ACC112 (cell line): ENCODE results near the gene TRMT2A.

ENCODE experiments used
- H2AFZ ChIP-seq: fragments of 200-600 bp; sonication (generic); one replicate; pipeline ENCODE4 v1.6.0; 2017; ENCODE audit warnings: antibody characterized with exemption, low read length; ENCODE audit not compliant: unreplicated experiment
- H3K27ac ChIP-seq: fragments of 200-600 bp; sonication (generic); 2 replicates; pipeline ENCODE4 v1.5.1; 2014; ENCODE audit warnings: low read depth, mild to moderate bottlenecking, antibody characterized with exemption, low read length, moderate library complexity
- H3K27me3 ChIP-seq: fragments of 200-600 bp; sonication (generic); 2 replicates; pipeline ENCODE4 v1.6.1; 2014; ENCODE audit warnings: mild to moderate bottlenecking, antibody characterized with exemption, low read length, moderate library complexity, mixed read lengths; ENCODE audit not compliant: insufficient read depth
- H3K36me3 ChIP-seq: fragments of 200-600 bp; sonication (generic); 2 replicates; pipeline ENCODE4 v1.6.1; 2016; ENCODE audit warnings: mild to moderate bottlenecking, antibody characterized with exemption, low read length, moderate library complexity, mixed read lengths; ENCODE audit not compliant: insufficient read depth
- H3K4me1 ChIP-seq: fragments of 200-600 bp; sonication (generic); one replicate; pipeline ENCODE4 v1.6.1; 2016; ENCODE audit warnings: low read length, mixed read lengths; ENCODE audit not compliant: insufficient read depth, unreplicated experiment, control insufficient read depth
- H3K4me3 ChIP-seq: fragments of 200-600 bp; sonication (generic); 2 replicates; pipeline ENCODE4 v1.5.1; 2014; ENCODE audit warnings: mild to moderate bottlenecking, low read depth, low read length
- H3K79me2 ChIP-seq: fragments of 200-600 bp; sonication (generic); one replicate; pipeline ENCODE4 v1.6.0; 2016; ENCODE audit warnings: low read length; ENCODE audit not compliant: control insufficient read depth, unreplicated experiment, insufficient read depth

Gene TRMT2A

DNA sequence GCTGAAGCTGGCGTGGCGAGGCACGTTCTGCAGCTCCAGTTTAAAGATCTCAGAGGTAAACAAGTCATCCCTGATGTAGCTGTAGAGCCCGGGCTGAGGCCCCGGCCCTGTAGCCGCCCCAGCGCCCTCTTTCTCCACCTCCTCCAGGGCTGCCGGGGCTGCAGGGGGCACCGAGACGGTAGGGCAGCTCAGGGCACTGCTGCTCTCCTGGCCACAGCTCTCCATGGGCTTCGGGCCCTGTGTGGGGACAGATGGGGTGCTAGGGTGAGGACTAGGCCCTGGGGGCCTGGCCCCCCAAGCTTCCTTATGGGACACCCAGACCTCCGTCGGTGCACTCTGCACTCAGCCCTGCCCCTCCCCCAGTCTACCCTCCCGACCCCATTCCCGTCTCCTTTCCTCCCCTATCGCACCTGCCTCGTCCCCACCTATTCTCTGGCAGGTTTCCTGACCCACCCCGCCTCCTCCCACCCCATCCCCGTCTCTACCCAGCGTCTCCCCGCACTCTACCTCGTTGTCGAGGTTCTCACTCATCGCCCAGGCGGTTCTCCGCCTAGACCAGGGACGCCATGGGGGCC is 563 bp downstream of the TRMT2A start:
- Histone ChIP-seq H3K4me3 (peak overlapping the region; percentile 91), H2AFZ (peak overlapping the region; percentile 51), H3K36me3 (peaks cover 4% of the 10 kb centered on the region; the same call in 1 of the 2 replicates), H3K79me2 (peaks cover 53% of the 10 kb centered on the region), H3K4me1 (peaks cover 15% of the 10 kb centered on the region), H3K27me3 (no peaks in the 10 kb centered on the region), H3K27ac (peak overlapping the region; percentile 61)

- H3K4me1 ChIP-seq, result peaks cover 15% of the 10 kb centered on the region
- H3K27me3 ChIP-seq, result no peaks in the 10 kb centered on the region
- peak within 1 kb of the TSS; percentile 91 for H3K4me3 ChIP-seq
- peak within 1 kb of the TSS; percentile 51 for H2AFZ ChIP-seq
- H3K36me3 ChIP-seq, result peaks cover 4% of the 10 kb centered on the region; the same call in 1 of the 2 replicates
- peaks cover 49% of the 10 kb centered on the region for H3K79me2 ChIP-seq
- peak within 1 kb of the TSS; percentile 61 for H3K27ac ChIP-seq
Observed at GRCh38 chr22:20115691-20116375, 1.2 kb downstream of the TRMT2A start, which contains the start of gene RANBP1. RANBP1 (plus strand) TSS chr22:20116104; CDS start chr22:20116185, 81 bp downstream.

GRCh38 chr22:20114506-20115475 is 2.2 kb downstream of the TRMT2A start:
- Histone ChIP-seq H3K4me1 (peaks cover 15% of the 10 kb centered on the region), H3K27me3 (no peaks in the 10 kb centered on the region), H3K79me2 (peaks cover 39% of the 10 kb centered on the region), H2AFZ (no peak overlapping the region), H3K36me3 (peaks cover 4% of the 10 kb centered on the region; the same call in 1 of the 2 replicates), H3K27ac (no peak overlapping the region), H3K4me3 (peak overlapping the region; percentile 91; the same call in 1 of the 2 replicates)

- Histone ChIP-seq H3K27me3 (no peaks in the 10 kb centered on the region), H2AFZ (no peak overlapping the region), H3K79me2 (peaks cover 28% of the 10 kb centered on the region), H3K36me3 (no peaks in the 10 kb centered on the region), H3K27ac (no peak overlapping the region), H3K4me1 (peaks cover 8% of the 10 kb centered on the region), H3K4me3 (no peak overlapping the region)
Observed at GRCh38 chr22:20113551-20114310, 3.3 kb downstream of the TRMT2A start.

DNA sequence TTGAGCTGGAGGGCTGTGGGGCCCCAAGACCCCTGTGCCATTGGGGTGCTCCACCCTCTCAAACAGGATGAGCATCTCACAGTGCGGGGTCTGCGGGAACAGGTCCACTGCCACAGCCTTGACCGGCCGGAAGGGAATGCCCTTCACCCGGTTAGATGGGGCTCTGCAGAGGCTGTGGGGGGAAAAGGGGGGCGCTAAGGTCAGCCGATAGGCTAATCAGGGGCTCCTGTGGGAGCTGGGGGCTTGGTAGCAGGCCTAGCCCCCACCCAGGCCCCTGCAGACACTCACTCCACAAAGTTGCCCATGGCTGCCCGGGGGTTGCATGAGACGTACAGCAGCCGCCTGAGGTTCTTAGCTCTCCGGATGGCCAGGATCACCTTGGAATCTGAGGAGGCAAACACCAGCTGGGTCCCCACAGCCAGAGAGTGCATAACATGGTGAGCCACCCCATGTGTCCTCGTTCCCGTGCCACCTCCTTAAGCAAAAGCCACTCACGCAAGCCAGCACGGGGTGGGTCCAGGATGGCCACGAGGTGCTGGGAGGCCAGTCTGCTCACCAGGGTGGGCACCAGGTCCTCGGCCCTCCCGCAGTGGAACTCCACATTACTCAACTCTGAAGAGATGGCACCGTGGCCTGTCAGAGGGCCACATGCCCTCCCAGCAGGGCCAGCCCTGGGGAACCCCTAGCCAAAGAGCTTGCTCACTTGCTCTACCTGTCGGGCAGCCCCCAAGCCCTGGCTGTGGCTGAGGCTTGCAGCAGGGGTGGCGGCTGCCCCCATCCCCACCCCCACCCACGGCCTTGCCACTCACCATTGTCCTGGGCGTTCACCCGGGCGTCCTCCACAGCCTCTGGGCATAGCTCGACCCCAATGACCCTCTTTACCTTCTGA is 4.2 kb downstream of the TRMT2A start:
- Histone ChIP-seq H3K27me3 (no peaks in the 10 kb centered on the region), H3K79me2 (peaks cover 19% of the 10 kb centered on the region), H3K36me3 (no peaks in the 10 kb centered on the region), H3K4me3 (no peak overlapping the region), H3K4me1 (peaks cover 6% of the 10 kb centered on the region), H3K27ac (no peak overlapping the region), H2AFZ (no peak overlapping the region)

DNA sequence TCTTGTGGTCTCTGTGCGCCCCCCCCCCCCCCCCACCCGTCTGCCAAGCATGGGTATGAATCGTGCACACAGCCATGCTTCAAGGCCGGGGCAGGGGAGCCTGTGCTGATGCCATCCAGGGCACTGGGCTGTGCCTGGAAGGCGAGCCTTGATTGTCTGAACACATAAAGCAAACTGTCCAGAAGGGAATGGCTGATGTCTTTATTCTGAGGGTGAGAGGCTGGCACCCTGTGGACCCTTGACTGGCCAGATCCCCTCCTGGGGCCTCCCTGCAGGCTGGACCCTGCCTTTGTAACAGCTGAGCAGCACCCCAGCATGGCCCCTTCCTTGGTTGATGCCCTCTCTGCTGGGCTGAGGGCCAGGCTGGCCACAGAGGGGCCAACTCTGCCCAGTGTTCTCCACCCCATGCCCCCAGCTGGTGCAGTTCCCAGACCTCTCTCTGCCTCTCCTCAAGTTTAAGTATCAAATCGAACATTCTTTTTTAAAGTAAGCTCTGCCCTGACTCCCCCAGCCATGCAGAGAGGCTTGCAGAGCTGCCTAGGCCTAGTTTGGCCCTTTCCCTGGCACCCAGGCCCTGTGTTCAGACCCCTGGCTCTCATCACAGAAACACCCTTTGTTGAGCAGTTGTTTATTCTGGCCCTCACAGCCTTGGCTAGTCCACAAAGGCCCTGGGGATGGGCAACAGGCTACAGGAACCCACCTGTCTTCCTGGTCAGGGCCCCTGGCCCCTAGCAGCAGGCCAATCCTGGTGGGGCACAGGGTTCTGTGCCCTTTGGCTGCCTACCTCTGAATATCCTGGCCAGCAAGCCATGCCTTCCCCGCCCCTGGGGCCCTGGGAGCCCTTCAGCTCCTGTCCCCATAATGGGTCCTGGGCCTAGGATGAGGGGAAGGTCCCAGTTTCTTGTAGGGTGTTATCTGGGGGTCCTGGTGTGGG is 5.1 kb downstream of the TRMT2A start:
- H3K4me3 ChIP-seq, result no peak overlapping the region
- no peak overlapping the region for H3K27ac ChIP-seq
- H3K79me2 ChIP-seq, result peaks cover 16% of the 10 kb centered on the region
- no peaks in the 10 kb centered on the region for H3K36me3 ChIP-seq
- peaks cover 6% of the 10 kb centered on the region for H3K4me1 ChIP-seq
- no peaks in the 10 kb centered on the region for H3K27me3 ChIP-seq
- no peak overlapping the region for H2AFZ ChIP-seq

DNA sequence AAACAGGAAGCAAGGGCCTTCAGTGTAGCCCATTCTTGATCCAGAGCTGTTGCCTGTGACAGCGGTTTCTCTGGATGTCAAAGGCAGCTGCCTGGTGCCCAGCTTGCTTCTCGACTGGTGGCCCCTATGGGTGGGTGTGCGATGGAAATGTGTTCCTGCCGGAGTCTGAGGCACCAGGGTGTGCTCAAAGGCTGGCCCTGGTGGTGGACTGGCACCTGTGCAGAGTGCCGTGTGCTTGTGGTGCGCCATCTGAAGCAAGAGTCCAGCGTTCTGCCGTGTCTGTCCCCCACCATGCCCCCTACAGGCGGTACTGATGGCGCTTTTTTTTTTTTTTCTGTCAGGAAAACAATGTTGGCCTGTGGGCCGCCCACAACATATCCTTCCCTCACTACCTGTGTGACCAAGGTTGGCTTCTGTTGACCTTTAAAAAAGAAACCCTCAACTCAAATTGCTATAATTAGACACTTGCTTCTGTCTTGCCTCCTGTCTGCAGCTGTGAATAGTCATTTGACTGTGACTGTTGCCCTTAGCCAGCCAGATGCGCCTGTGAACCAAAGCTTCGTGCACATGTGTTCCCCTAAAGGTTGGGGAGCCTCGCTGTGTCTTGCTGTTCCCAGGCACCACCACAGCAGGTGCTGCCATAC is 5.9 kb downstream of the TRMT2A start:
- H3K27ac ChIP-seq, result no peak overlapping the region
- no peaks in the 10 kb centered on the region for H3K36me3 ChIP-seq
- H3K27me3 ChIP-seq, result no peaks in the 10 kb centered on the region
- no peak overlapping the region for H2AFZ ChIP-seq
- H3K4me1 ChIP-seq, result peaks cover 6% of the 10 kb centered on the region
- H3K4me3 ChIP-seq, result no peak overlapping the region
- H3K79me2 ChIP-seq, result peaks cover 12% of the 10 kb centered on the region

GRCh38 chr22:20110359-20110985 is 6.6 kb downstream of the TRMT2A start:
- no peaks in the 10 kb centered on the region for H3K27me3 ChIP-seq
- H3K4me3 ChIP-seq, result no peak overlapping the region
- peaks cover 5% of the 10 kb centered on the region for H3K79me2 ChIP-seq
- H2AFZ ChIP-seq, result no peak overlapping the region
- H3K27ac ChIP-seq, result no peak overlapping the region
- no peaks in the 10 kb centered on the region for H3K36me3 ChIP-seq
- H3K4me1 ChIP-seq, result no peaks in the 10 kb centered on the region
